K562 (cell line): ENCODE measurements around the gene ACSM6. TPM values are rescaled to one million over a fixed set of nuclear protein-coding genes. Genes with fewer than 3 reads are reported as not detected.

Experiments used
- ATAC-seq: fragments of 200-7000 bp; cut with Tn5 transposase; 3 replicates; pipeline ENCODE4 v1.9.1; 2020; ENCODE audit warnings: moderate library complexity
- BruUV-seq: library from RNA; stranded (reverse); fragments of 400-500 nt; replicated peaks from 2 replicates; lab custom pipeline; 2021; lab: Mats Ljungman, UMichigan
- CTCF ChIA-PET: fragments of 300-600 bp; formaldehyde crosslinking; extraction: SDS; loops from one replicate; lab custom pipeline; 2021; ENCODE audit warnings: low intra/inter-chr PET ratio; lab: Yijun Ruan, JAX
- POLR2A ChIA-PET: fragments of 300-600, 350-650 bp; sonication (Branson Sonifier 250); formaldehyde crosslinking; extraction: SDS; loops from one replicate; lab custom pipeline; 2021; ENCODE audit warnings: antibody characterized with exemption, inconsistent platforms; lab: Yijun Ruan, JAX
- DNase-seq, 4 experiments: peaks; one replicate each; pipeline versions ENCODE4 v3.0.0 to v3.0.0-alpha.2; 2011 to 2018; ENCODE audit warnings: low spot score in 3 of 4, mixed read lengths in 3 of 4; ENCODE audit errors: extremely low read depth in 1 of 4
- FAIRE-seq: peaks from 2 replicates; lab custom pipeline; 2011; peaks lifted over from hg19 to GRCh38; lab: Jason Lieb, UNC
- H2AFZ ChIP-seq: 2 replicates; pipeline ENCODE4 v1.6.0; 2011; ENCODE audit warnings: low read depth, low read length, control low read depth, inconsistent platforms
- H3K27ac ChIP-seq: fragments of 200-600 bp; 3 replicates; pipeline ENCODE4 v1.8.0; 2011; ENCODE audit warnings: low read depth, mild to moderate bottlenecking, control low read depth, inconsistent platforms, low read length, moderate library complexity, mixed read lengths; ENCODE audit errors: extremely low read depth
- H3K27me3 ChIP-seq, 2 experiments: fragments of 300-600 bp in 1 of 2; 2 replicates in 1 of 2; 3 replicates in 1 of 2; pipeline versions ENCODE4 v1.6.0 to v1.8.0; 2011; ENCODE audit warnings: inconsistent platforms in 2 of 2, low read length in 2 of 2, mild to moderate bottlenecking in 1 of 2, mixed read lengths in 1 of 2, moderate library complexity in 1 of 2; ENCODE audit not compliant: control insufficient read depth in 2 of 2, insufficient read depth in 2 of 2
- H3K36me3 ChIP-seq: fragments of 300-600 bp; 3 replicates; pipeline ENCODE4 v1.8.0; 2011; ENCODE audit warnings: mild to moderate bottlenecking, low read length, inconsistent platforms; ENCODE audit not compliant: control insufficient read depth, insufficient read depth
- H3K4me1 ChIP-seq, 2 experiments: fragments of 200-600 bp in 1 of 2; replicated peaks in 1 of 2; 2 replicates in 1 of 2; 3 replicates in 1 of 2; pipeline versions ENCODE4 v1.5.1 to v1.8.0; 2011; ENCODE audit warnings: inconsistent platforms in 2 of 2, low read length in 2 of 2, mild to moderate bottlenecking in 1 of 2, mixed read lengths in 1 of 2, moderate library complexity in 1 of 2; ENCODE audit not compliant: control insufficient read depth in 2 of 2, insufficient read depth in 2 of 2
- H3K4me2 ChIP-seq: 2 replicates; pipeline ENCODE4 v1.6.1; 2011; ENCODE audit warnings: low read length, control low read depth, inconsistent platforms, mixed read lengths; ENCODE audit not compliant: insufficient read depth
- H3K4me3 ChIP-seq: fragments of 200-600 bp; sonication (generic), shearing (Covaris generic); 2 replicates; pipeline ENCODE4 v1.5.1; 2016; ENCODE audit warnings: control low read depth, inconsistent platforms
- H3K79me2 ChIP-seq: fragments of 200-600 bp; 3 replicates; pipeline ENCODE4 v1.8.0; 2011; ENCODE audit warnings: low read length, inconsistent platforms; ENCODE audit not compliant: control insufficient read depth, insufficient read depth
- H3K9ac ChIP-seq, 2 experiments: 2 replicates each; pipeline versions ENCODE4 v1.6.0 to v1.6.1; 2011; ENCODE audit warnings: low read depth in 2 of 2, low read length in 2 of 2, control low read depth in 1 of 2, inconsistent platforms in 1 of 2, mild to moderate bottlenecking in 1 of 2, mixed read lengths in 1 of 2; ENCODE audit not compliant: insufficient read depth in 1 of 2
- H3K9me1 ChIP-seq: one replicate; pipeline ENCODE4 v1.6.0; 2011; ENCODE audit warnings: inconsistent platforms, mild to moderate bottlenecking, low read length, moderate library complexity; ENCODE audit not compliant: control insufficient read depth, insufficient read depth
- H3K9me3 ChIP-seq: replicated peaks from 2 replicates; pipeline ENCODE4 v1.5.1; 2011; ENCODE audit warnings: low read depth, low read length, inconsistent platforms; ENCODE audit not compliant: control insufficient read depth, insufficient read depth
- H4K20me1 ChIP-seq: replicated peaks from 2 replicates; pipeline ENCODE4 v1.6.1; 2011; ENCODE audit warnings: low read length, inconsistent platforms, mixed read lengths; ENCODE audit not compliant: control insufficient read depth, insufficient read depth
- HDAC1 ChIP-seq, 2 experiments: fragments of 450-650 bp; IDR thresholded peaks; 2 replicates each; pipeline ENCODE4 v1.6.1; 2016 to 2017; ENCODE audit warnings: inconsistent platforms in 1 of 2, mild to moderate bottlenecking in 1 of 2, moderate library complexity in 1 of 2
- KDM5B ChIP-seq: fragments of 200-600 bp; sonication (generic); IDR thresholded peaks from 2 replicates; pipeline ENCODE4 v1.6.1; 2012; ENCODE audit warnings: low read depth, mild to moderate bottlenecking, moderate library complexity, low read length, control low read depth, inconsistent platforms; ENCODE audit not compliant: insufficient replicate concordance
- MCM5 ChIP-seq: fragments of 450-650 bp; IDR thresholded peaks from 2 replicates; pipeline ENCODE4 v1.6.1; 2016; ENCODE audit warnings: low read depth
- NR4A1 ChIP-seq, 2 experiments: fragments of 250-450 bp in 1 of 2; fragments of 450-650 bp in 1 of 2; sonication (Bioruptor Pico) in 1 of 2; IDR thresholded peaks; 2 replicates each; pipeline versions ENCODE4 v1.4.0 to v1.6.1; 2016 to 2020; ENCODE audit warnings: mild to moderate bottlenecking in 2 of 2, missing compliant biosample characterization in 1 of 2, missing genetic modification characterization in 1 of 2, moderate library complexity in 1 of 2
- POLR2AphosphoS2 ChIP-seq: IDR thresholded peaks from 2 replicates; pipeline ENCODE4 v1.6.1; 2012; ENCODE audit warnings: low read length, improper control_type of control experiment
- RBBP5 ChIP-seq: fragments of 200-600 bp; sonication (generic); IDR thresholded peaks from 2 replicates; pipeline ENCODE4 v1.6.1; 2012; ENCODE audit warnings: borderline replicate concordance, mild to moderate bottlenecking, low read length, control low read depth, inconsistent platforms; ENCODE audit not compliant: insufficient read depth, poor library complexity, severe bottlenecking
- SMAD2 ChIP-seq: fragments of 150-350 bp; IDR thresholded peaks from 2 replicates; pipeline ENCODE4 v1.6.1; 2014; ENCODE audit warnings: low read depth, mild to moderate bottlenecking, low read length
- SOX6 ChIP-seq: fragments of 450-650 bp; IDR thresholded peaks from 2 replicates; pipeline ENCODE4 v1.6.1; 2014; ENCODE audit warnings: mild to moderate bottlenecking
- STAT5B ChIP-seq: fragments of 250-450 bp; sonication (Bioruptor Pico); IDR thresholded peaks from 2 replicates; pipeline ENCODE4 v1.8.0; 2021; ENCODE audit warnings: mild to moderate bottlenecking, inconsistent platforms
- TAF15 ChIP-seq: fragments of 200-400 bp; formaldehyde crosslinking; IDR thresholded peaks from 2 replicates; pipeline ENCODE4 v1.6.1; 2017; ENCODE audit warnings: mild to moderate bottlenecking, low read depth, low read length, moderate library complexity
- ZNF197 ChIP-seq: fragments of 200-800 bp; sonication (Bioruptor generic); IDR thresholded peaks from 2 replicates; pipeline ENCODE4 v1.6.1; 2016; ENCODE audit warnings: low read depth, missing genetic modification characterization, missing compliant biosample characterization
- ZNF282 ChIP-seq: sonication (generic); formaldehyde crosslinking; IDR thresholded peaks from 2 replicates; pipeline ENCODE4 v1.8.1; 2023; ENCODE audit warnings: missing genetic modification reagents
- ZNF354B ChIP-seq: fragments of 250-450 bp; sonication (Bioruptor Pico); IDR thresholded peaks from 2 replicates; pipeline ENCODE4 v1.4.0; 2020
- ZNF408 ChIP-seq: fragments of 250-450 bp; sonication (Bioruptor Pico); IDR thresholded peaks from 2 replicates; pipeline ENCODE4 v1.4.0; 2020; ENCODE audit warnings: low read depth, mild to moderate bottlenecking, moderate library complexity
- WGBS: fragments of 100-300 bp; shearing (Covaris generic); methylation state at CpG from one replicate; pipeline ENCODE4 v1.1.6; 2016; ENCODE audit warnings: low coverage, mixed read lengths; ENCODE audit not compliant: insufficient coverage; ENCODE audit errors: missing lambda C conversion rate; 5-methylcytosine and 5-hydroxymethylcytosine counted together
- in situ Hi-C: fragments of 300-500 bp; cut with MboI; formaldehyde crosslinking; loops from 4 replicates; pipeline ENCODE4 v1.15.0; 2018; ENCODE audit warnings: inconsistent platforms, mixed read lengths
- intact Hi-C: fragments of 100-400 bp; cut with micrococcal nuclease; formaldehyde crosslinking; loops from 2 replicates; pipeline ENCODE4 v1.14.2; 2022
- polyA plus RNA-seq, 8 experiments: library from polyadenylated mRNA; depleted of rRNA in 4 of 8; stranded (reverse) in 5 of 8; unstranded in 3 of 8; fragments of >200 nt; fragmentation: Nextera tagmentation in 2 of 8; fragmentation: Illumina TruSeq in 1 of 8; extraction: Ambion mirVana in 2 of 8; extraction: Trizol in 1 of 8; gene quantifications; 2 replicates each; pipeline versions ENCODE4 v1.2.1 to v1.2.3, GENCODE V29; 2011 to 2014; ENCODE audit warnings: inconsistent platforms in 1 of 8, missing spikeins in 1 of 8
- total RNA-seq, 7 experiments: library from RNA; depleted of rRNA in 6 of 7; stranded (reverse); fragments of >200 nt in 6 of 7; fragmentation: Illumina TruSeq in 2 of 7; extraction: Trizol in 2 of 7; gene quantifications; 2 replicates each; pipeline versions ENCODE4 v1.2.1 to v1.2.3, GENCODE V29; 2011 to 2021; ENCODE audit warnings: low replicate concordance in 1 of 7
- TF ChIP-seq, protein P1 (sequence below): fragments of 250-450 bp; sonication (Bioruptor Pico); IDR thresholded peaks from 2 replicates; pipeline ENCODE4 v1.5.0; 2021
- TF ChIP-seq, protein P2 (sequence below), 2 experiments: IDR thresholded peaks in 1 of 2; conservative IDR thresholded peaks in 1 of 2; 2 replicates each; pipeline ENCODE4 v1.6.1; 2016; ENCODE audit warnings: low read depth in 2 of 2, mild to moderate bottlenecking in 1 of 2, missing compliant biosample characterization in 1 of 2, missing genetic modification characterization in 1 of 2, moderate library complexity in 1 of 2

Gene ACSM6
- total and polyA plus RNA-seq, 9 of the 15 experiments (the other 6 are each of a cell fraction or from before 2014, with no cell fraction given) = not detected

DNA sequence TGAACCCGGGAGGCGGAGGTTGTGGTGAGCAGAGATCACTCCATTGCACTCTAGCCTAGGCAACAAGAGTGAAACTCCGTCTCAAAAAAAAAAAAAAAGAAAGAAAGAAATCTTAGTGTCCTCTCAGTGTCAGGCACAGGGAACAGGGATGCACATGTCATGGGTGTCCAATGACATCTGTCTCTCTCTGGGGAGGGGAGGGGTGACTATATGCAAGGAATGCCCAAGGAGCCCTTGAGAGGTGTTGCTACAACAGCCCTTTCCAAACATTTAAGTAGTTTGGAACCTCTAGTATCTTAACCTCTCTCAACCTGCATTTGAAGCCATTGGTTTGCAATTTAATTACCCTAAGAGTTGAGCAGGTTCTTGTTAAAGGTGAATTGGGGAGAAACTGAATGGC is 67.9 kb downstream of the ACSM6 start (continued):
- TF ChIP-seq, protein P1, sequence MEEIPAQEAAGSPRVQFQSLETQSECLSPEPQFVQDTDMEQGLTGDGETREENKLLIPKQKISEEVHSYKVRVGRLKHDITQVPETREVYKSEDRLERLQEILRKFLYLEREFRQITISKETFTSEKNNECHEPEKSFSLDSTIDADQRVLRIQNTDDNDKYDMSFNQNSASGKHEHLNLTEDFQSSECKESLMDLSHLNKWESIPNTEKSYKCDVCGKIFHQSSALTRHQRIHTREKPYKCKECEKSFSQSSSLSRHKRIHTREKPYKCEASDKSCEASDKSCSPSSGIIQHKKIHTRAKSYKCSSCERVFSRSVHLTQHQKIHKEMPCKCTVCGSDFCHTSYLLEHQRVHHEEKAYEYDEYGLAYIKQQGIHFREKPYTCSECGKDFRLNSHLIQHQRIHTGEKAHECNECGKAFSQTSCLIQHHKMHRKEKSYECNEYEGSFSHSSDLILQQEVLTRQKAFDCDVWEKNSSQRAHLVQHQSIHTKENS (CRISPR knock-in tag) = no peak
- TF ChIP-seq ZNF354B (CRISPR knock-in tag) (no peak), POLR2AphosphoS2 (no peak), ZNF282 (CRISPR knock-in tag) (no peak), STAT5B (CRISPR knock-in tag) (no peak)

DNA sequence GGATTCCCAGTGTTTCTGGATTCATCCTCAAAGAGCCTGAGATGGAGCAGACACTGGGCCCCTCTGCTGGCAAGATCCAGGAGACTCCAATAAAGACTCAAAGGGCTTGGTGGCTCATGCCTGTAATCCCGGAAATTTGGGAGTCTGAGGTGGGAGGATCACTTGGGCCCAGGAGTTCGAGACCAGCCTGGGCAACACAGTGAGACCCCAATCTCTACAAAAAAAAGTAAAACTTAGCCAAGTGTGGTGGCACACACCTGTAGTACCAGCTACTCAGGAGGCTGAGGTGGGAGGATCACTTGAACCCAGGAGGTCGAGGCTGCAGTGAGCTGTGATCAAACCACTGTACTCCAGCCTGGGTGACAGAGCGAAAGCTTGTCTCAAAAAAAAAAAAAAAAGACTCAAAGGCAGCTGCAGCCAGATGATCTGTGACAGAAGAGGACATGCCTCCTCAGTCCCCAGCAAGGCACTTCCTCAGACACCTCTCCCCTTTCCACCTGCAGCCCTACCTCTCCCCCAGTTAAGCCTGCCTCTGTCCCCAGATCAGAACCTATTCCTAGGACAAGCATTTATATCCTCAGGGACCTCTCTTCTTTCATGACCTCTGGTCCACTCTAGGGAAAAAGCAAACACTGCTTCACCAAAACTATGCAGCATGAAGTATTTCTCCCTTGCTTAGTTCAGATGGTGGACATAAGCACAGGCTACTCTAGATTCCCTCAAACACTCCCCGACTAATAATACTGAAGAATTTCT is 68.9 kb downstream of the ACSM6 start:
- H3K9me3 ChIP-seq = no peaks in the 10 kb centered on the region
- 76% methylated on average over 3 of the region's 5 CpGs for WGBS
- no peak overlapping the region for H2AFZ ChIP-seq
- BruUV-seq = no TSS peak
- intact Hi-C loops (no loop called here), in situ Hi-C loops (no loop called here)
- no peak overlapping the region for H3K9ac ChIP-seq
- H3K9me1 ChIP-seq = no peaks in the 10 kb centered on the region
- no peak for ATAC-seq
- H3K36me3 ChIP-seq = peaks cover 76% of the 10 kb centered on the region; the same call in 2 of the 3 replicates
- H3K79me2 ChIP-seq = 0 out of 3 replicates have a peak, but pooled peaks cover 7% of the 10 kb centered on the region
- no peak overlapping the region for H3K4me3 ChIP-seq
- H4K20me1 ChIP-seq = no peaks in the 10 kb centered on the region
- DNase-seq = no peak
- H3K27ac ChIP-seq = no peak overlapping the region
- no peak overlapping the region for H3K4me2 ChIP-seq
- no peaks in the 10 kb centered on the region for H3K27me3 ChIP-seq
- CTCF ChIA-PET = no interaction called here
- peaks cover 5 to 19% of the 10 kb centered on the region in 2 experiments; a peak in 4 of 5 replicates for H3K4me1 ChIP-seq
- POLR2A ChIA-PET = no interaction called here
- FAIRE-seq = no peak
- TF ChIP-seq SMAD2 (no peak), HDAC1 (IDR thresholded peaks at IDR 0.05) (no peak), POLR2AphosphoS2 (no peak), KDM5B (no peak), ZNF408 (no peak), ZNF197 (CRISPR knock-in tag) (no peak), TAF15 (no peak), RBBP5 (no peak), SOX6 (no peak), MCM5 (no peak), NR4A1 (CRISPR knock-in tag; IDR thresholded peaks at IDR 0.05) (no peak), NR4A1 (tag; IDR thresholded peaks at IDR 0.05) (no peak)
- TF ChIP-seq, protein P2, sequence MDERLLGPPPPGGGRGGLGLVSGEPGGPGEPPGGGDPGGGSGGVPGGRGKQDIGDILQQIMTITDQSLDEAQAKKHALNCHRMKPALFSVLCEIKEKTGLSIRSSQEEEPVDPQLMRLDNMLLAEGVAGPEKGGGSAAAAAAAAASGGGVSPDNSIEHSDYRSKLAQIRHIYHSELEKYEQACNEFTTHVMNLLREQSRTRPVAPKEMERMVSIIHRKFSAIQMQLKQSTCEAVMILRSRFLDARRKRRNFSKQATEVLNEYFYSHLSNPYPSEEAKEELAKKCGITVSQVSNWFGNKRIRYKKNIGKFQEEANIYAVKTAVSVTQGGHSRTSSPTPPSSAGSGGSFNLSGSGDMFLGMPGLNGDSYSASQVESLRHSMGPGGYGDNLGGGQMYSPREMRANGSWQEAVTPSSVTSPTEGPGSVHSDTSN (CRISPR knock-in tag; IDR thresholded peaks at IDR 0.05; ENCODE audit: low read depth) = no peak
- TF ChIP-seq, protein P2 (tag; conservative IDR thresholded peaks at IDR 0.05; ENCODE audit: low read depth) = no peak
